Urinary bladder (tissue), 4 donors: ENCODE measurements around the gene STXBP2. TPM values are rescaled to one million over a fixed set of nuclear protein-coding genes. Genes with fewer than 3 reads are reported as not detected.
A peak's percentile ranks its signal among the peaks of the same experiment; 100 is the strongest.

Experiments
- DNase-seq: peaks from one replicate; pipeline ENCODE4 v3.0.0-alpha.2; 2015; ENCODE audit errors: extremely low spot score
- H3K27ac ChIP-seq: one replicate; pipeline ENCODE4 v1.5.1; 2013; ENCODE audit warnings: low read depth, mild to moderate bottlenecking, moderate library complexity
- H3K36me3 ChIP-seq: one replicate; pipeline ENCODE4 v1.6.1; 2013; ENCODE audit warnings: mild to moderate bottlenecking, moderate library complexity; ENCODE audit not compliant: insufficient read depth
- H3K4me1 ChIP-seq: one replicate; pipeline ENCODE4 v1.6.1; 2013; ENCODE audit warnings: mild to moderate bottlenecking, moderate library complexity; ENCODE audit not compliant: insufficient read depth
- H3K4me3 ChIP-seq: one replicate; pipeline ENCODE4 v1.5.1; 2013; ENCODE audit warnings: low read depth, low read length
- WGBS: extraction: QIAGEN DNeasy Blood & Tissue Kit; methylation state at CpG from one replicate; pipeline ENCODE4 v1.1.7; 2013; 5-methylcytosine and 5-hydroxymethylcytosine counted together
- polyA plus RNA-seq: library from polyadenylated mRNA; stranded (reverse); fragments of 200-250 nt; gene quantifications from one replicate; pipeline ENCODE4 v1.2.3, GENCODE V29; 2013
- total RNA-seq: library from RNA; depleted of rRNA; stranded (reverse); fragments of >200 nt; gene quantifications from one replicate; pipeline ENCODE4 v1.2.3, GENCODE V29; 2014
- donor health status: healthy with polysubstance abuse.
- donor health status: healthy.

The STXBP2 gene
- total and polyA plus RNA-seq, 2 donors = 9.9 to 25.3 TPM

DNA sequence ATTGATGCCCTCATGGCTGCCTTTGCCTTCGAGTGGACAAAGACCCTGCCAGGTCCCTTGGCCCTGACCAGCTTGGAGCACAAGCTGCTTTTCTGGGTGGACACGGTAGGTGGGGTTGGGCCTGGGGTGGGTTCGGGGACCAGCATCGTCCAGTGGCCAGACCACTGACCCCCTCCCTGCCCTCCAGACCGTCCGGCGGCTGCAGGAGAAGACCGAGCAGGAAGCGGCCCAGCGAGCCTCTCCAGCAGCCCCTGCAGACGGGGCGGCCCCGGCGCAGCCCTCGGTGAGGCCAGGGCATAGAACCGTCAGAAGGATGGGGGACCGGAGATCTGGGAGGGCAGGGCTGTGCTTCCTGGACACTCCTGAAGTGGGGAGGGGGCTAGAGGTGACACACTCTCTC is 30.6 kb upstream of the STXBP2 start:
- H3K4me3 ChIP-seq = no peak overlapping the region
- DNase-seq = no peak
- H3K27ac ChIP-seq = no peak overlapping the region
- H3K4me1 ChIP-seq = no peaks in the 10 kb centered on the region
- whole genome bisulfite sequencing = 71% methylated on average over 17 of the region's 17 CpGs
- H3K36me3 ChIP-seq = no peaks in the 10 kb centered on the region

DNA sequence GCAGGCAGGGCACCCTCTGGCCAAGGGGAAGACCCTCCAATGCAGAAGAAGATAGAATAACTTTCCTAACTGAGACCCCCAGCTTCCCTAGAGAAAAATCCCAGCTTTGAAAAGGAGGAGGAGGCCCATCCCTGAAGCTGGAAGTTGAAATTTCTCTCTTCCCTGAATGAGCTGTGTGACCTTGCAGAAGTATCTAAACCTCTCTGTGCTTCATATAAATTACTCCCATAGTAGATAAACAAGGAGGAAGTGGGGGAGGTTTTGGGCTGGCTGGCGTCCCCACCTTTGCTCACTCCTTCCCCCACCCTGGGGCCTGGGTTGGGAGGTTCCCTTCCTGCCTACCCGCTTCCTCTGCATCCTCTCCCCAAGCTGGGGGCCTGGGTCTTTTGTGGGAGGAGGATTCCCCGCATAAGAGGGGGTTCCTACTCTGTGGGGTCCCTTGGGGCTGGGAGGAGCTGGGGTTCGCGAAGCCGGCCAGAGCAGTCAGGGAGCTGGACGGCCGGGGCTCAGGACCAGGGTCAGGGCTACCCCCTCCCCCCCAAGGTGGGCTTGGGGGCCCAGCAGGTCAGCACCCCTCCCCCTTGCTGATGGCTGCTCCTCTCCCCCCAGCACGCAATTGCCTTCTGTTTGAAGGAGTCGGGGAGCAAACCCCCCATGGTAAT is 29.6 kb upstream of the STXBP2 start:
- Histone ChIP-seq H3K4me1 (no peaks in the 10 kb centered on the region), H3K27ac (no peak overlapping the region), H3K36me3 (no peaks in the 10 kb centered on the region), H3K4me3 (no peak overlapping the region)
- 80% methylated on average over 10 of the region's 10 CpGs for WGBS
- DNase-seq = no peak

DNA sequence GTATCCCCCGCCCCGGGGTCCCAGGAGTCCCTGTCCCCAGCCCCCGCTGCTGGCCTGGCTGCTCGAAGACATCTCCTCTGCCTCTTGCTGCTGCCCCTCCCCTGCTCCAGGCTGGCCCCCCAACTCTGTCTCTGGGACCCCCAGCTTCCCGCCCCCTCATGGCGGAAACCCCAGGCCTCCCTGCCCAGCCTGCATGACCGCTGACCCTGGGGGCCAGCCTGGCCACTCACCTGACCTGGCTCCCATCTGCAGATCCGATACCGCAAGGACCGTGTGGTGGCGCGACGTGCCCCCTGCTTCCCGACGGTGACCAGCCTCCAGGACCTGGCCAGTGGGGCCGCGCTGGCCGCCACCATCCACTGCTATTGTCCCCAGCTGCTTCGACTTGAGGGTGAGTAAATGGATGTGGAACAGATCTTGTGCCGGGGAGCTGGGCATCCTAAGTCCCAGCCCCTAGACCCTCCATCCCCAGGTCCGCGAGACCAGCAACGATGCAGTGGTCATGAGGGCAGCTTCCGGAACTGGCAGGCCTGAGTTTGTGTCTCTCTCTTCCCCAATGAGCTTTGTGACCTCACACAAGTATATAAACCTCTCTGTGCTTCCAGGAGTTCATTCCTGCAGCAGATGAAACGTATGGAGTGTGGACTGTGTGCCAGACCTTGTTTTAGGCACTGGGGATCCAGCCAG is 28.9 kb upstream of the STXBP2 start:
- whole genome bisulfite sequencing = 86% methylated on average over 25 of the region's 25 CpGs
- no peak for DNase-seq

DNA sequence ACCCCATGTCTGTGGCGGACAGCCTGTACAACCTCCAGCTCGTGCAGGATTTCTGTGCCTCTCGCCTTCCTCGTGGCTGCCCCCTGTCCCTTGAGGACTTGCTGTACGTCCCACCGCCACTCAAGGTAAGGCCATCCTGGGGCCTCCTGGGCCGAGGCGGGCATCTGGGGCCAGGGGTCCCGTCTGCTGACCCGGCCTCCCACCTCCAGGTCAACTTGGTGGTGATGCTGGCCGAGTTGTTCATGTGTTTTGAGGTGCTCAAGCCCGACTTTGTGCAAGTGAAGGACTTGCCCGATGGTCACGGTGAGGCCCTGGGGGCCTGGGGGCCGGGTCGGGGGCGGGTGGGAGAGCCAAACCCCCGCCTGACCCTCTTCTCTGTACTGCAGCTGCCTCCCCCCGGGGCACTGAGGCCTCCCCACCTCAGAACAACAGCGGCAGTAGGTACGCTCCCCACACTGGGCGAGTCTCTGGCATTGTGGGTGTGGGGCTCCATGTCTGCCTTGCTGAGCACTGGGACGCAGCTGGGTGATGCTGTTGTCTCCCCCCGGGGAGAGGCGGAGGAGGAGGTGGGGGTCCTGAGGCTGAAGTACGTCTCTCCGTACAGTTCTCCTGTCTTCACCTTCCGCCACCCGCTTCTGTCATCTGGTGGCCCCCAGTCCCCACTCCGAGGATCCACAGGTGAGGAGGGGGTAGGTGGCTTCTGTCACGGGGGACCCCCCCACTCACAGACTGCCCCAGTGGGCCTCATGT is 26.2 kb upstream of the STXBP2 start:
- WGBS = 80% methylated on average over 31 of the region's 31 CpGs
- no peak overlapping the region for H3K4me3 ChIP-seq
- H3K36me3 ChIP-seq = no peaks in the 10 kb centered on the region
- no peak for DNase-seq
- H3K27ac ChIP-seq = no peak overlapping the region
- no peaks in the 10 kb centered on the region for H3K4me1 ChIP-seq

More for the DNA sequence above, 28.9 kb upstream of the STXBP2 start:
- Histone ChIP-seq H3K4me3 (no peak overlapping the region), H3K4me1 (no peaks in the 10 kb centered on the region), H3K36me3 (no peaks in the 10 kb centered on the region), H3K27ac (no peak overlapping the region)

DNA sequence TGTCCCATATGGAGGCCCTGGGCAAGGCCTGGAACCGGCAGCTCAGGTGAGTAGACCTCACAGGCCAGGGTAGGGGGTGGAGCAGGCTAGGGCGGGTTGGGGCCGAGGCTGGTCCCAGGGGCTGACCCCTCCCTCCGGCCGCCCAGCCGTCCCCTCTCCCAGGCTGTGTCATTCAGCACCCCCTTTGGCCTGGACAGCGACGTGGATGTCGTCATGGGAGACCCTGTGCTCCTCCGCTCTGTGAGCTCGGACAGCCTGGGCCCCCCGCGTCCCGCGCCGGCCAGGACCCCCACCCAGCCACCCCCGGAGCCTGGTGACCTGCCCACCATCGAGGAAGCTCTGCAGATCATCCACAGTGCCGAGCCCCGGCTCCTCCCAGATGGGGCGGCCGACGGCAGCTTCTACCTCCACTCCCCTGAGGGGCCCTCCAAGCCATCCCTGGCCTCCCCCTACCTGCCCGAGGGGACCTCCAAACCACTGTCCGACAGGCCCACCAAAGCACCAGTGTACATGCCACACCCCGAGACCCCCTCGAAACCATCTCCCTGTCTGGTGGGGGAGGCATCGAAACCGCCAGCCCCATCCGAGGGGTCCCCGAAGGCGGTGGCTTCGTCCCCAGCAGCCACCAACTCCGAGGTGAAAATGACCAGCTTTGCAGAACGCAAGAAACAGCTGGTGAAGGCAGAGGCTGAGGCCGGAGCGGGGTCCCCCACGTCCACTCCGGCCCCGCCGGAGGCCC is 25.2 kb upstream of the STXBP2 start:
- no peak for DNase-seq
- 78% methylated on average over 41 of the region's 41 CpGs for WGBS
- no peaks in the 10 kb centered on the region for H3K36me3 ChIP-seq

DNA sequence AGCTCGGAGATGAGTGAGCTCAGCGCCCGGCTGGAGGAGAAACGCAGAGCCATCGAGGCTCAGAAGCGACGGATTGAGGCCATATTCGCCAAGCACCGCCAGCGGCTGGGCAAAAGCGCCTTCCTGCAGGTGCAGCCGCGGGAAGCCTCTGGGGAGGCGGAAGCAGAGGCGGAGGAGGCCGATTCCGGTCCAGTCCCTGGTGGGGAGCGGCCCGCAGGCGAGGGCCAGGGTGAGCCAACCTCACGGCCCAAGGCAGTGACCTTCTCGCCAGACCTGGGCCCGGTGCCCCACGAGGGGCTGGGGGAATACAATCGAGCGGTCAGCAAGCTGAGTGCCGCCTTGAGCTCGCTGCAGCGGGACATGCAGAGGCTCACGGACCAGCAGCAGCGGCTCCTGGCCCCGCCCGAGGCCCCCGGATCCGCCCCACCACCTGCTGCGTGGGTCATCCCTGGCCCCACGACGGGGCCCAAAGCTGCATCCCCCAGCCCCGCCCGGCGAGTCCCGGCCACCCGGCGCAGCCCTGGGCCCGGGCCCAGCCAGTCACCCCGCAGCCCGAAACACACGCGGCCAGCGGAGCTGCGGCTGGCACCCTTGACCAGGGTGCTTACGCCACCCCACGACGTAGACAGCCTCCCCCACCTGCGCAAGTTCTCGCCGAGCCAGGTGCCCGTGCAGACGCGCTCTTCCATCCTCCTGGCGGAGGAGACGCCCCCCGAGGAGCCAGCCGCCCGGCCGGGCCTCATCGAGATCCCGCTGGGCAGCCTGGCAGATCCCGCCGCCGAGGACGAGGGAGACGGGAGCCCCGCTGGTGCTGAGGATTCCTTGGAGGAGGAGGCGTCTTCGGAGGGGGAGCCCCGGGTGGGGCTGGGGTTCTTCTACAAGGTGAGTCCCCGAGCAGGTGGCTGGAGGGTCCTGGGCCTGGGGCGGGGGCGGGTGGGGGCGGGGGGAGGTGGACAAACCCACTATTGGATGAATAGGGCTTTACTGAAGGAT is 24.3 kb upstream of the STXBP2 start:
- no peaks in the 10 kb centered on the region for H3K4me1 ChIP-seq
- no peak for DNase-seq
- H3K27ac ChIP-seq = no peak overlapping the region
- no peaks in the 10 kb centered on the region for H3K36me3 ChIP-seq
- H3K4me3 ChIP-seq = no peak overlapping the region
- 92% methylated on average over 81 of the region's 81 CpGs for WGBS

More for the DNA sequence above, 25.2 kb upstream of the STXBP2 start:
- Histone ChIP-seq H3K27ac (no peak overlapping the region), H3K4me1 (no peaks in the 10 kb centered on the region), H3K4me3 (no peak overlapping the region)

DNA sequence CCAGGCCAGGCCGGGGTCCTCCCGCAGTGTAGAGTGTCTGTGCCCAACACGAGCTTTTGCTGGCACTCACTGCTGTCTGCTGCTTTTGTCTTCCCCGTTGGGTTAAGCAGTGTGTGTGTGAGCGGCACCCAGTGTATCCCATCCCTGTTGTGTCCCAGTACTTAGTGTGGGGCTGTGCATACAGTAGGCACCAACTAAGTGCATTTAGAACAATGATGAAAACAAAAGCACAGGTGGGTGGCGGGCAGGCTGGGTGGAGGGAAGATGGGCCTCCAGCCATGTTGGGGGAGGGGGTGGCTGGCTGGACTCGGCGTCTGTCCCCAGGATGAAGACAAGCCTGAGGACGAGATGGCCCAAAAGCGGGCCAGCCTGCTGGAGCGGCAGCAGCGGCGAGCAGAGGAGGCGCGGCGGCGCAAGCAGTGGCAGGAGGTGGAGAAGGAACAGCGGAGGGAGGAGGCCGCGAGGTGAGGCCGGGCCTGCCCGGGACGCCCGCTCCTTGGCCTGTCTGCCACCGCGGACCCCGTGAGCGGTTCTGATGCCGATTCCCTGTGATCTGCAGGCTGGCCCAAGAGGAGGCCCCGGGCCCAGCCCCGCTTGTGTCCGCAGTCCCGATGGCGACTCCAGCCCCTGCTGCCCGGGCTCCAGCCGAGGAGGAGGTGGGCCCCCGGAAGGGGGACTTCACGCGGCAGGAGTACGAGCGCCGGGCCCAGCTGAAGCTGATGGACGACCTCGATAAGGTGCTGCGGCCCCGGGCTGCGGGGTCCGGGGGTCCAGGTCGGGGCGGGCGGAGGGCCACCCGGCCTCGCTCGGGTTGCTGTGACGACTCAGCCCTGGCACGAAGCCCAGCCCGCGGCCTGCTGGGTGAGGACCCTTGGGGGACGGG is 21.8 kb upstream of the STXBP2 start:
- no peaks in the 10 kb centered on the region for H3K36me3 ChIP-seq
- DNase-seq = no peak
- WGBS = 82% methylated on average over 59 of the region's 59 CpGs

DNA sequence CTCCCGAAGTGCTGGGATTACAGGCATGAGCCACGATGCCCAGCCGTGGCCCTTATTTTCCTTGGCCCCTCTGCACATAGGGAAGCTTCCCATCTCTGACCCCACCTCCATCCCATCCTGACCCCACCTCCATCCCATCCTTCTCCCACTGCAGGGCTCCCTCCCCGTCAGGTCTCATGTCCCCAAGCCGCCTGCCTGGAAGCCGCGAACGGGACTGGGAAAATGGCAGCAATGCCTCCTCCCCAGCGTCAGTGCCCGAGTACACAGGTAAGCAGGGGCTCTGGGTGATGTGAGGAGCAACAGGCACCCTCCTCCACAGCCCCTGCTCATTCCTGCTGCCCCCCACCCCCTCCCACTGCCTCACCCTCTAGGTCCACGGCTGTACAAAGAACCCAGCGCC is 19.7 kb upstream of the STXBP2 start:
- no peak overlapping the region for H3K4me3 ChIP-seq
- no peaks in the 10 kb centered on the region for H3K4me1 ChIP-seq
- peaks cover 3% of the 10 kb centered on the region for H3K36me3 ChIP-seq
- DNase-seq = no peak
- WGBS = 90% methylated on average over 12 of the region's 12 CpGs
- H3K27ac ChIP-seq = no peak overlapping the region

More for the DNA sequence above, 21.8 kb upstream of the STXBP2 start:
- Histone ChIP-seq H3K4me3 (no peak overlapping the region), H3K4me1 (no peaks in the 10 kb centered on the region), H3K27ac (no peak overlapping the region)

DNA sequence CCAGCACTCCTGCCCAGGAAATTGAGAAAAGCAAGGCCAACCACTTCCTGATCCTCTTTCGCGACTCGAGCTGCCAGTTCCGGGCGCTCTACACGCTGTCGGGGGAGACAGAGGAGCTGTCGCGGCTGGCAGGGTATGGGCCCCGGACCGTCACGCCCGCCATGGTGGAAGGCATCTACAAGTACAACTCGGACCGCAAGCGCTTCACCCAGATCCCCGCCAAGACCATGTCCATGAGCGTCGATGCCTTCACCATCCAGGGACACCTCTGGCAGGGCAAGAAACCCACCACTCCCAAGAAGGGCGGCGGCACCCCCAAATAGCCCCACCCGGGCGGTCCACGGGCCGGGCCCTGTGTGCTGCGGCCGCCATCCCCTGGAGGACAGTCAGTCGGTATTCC is 19.2 kb upstream of the STXBP2 start:
- no peak overlapping the region for H3K27ac ChIP-seq
- DNase-seq = no peak
- H3K4me3 ChIP-seq = no peak overlapping the region
- peaks cover 4% of the 10 kb centered on the region for H3K36me3 ChIP-seq
- 88% methylated on average over 28 of the region's 28 CpGs for WGBS
- no peaks in the 10 kb centered on the region for H3K4me1 ChIP-seq

DNA sequence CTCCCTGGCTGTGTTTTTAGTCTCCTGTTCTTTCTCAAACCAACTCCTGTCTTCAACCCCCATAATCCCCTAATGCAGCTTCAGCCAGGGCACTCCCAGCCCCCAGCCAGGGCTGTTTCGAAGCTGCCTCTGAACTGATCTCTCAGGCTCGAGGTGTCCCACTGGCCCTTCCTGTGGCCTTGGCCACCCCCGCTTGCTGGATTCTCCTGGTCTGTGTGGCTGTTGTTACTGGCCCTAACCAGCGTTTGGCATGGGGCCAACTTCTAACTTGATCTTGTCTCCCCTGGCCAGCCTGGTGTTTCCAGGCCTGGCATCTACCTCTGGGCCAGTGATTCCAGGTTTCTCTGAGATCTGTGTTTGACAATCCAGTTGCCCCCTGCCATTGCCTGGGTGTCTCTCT is 18.6 kb upstream of the STXBP2 start:
- no peak overlapping the region for H3K4me3 ChIP-seq
- H3K4me1 ChIP-seq = no peaks in the 10 kb centered on the region
- DNase-seq = no peak
- WGBS = 49% methylated on average over 4 of the region's 4 CpGs
- H3K27ac ChIP-seq = no peak overlapping the region
- H3K36me3 ChIP-seq = peaks cover 4% of the 10 kb centered on the region

DNA sequence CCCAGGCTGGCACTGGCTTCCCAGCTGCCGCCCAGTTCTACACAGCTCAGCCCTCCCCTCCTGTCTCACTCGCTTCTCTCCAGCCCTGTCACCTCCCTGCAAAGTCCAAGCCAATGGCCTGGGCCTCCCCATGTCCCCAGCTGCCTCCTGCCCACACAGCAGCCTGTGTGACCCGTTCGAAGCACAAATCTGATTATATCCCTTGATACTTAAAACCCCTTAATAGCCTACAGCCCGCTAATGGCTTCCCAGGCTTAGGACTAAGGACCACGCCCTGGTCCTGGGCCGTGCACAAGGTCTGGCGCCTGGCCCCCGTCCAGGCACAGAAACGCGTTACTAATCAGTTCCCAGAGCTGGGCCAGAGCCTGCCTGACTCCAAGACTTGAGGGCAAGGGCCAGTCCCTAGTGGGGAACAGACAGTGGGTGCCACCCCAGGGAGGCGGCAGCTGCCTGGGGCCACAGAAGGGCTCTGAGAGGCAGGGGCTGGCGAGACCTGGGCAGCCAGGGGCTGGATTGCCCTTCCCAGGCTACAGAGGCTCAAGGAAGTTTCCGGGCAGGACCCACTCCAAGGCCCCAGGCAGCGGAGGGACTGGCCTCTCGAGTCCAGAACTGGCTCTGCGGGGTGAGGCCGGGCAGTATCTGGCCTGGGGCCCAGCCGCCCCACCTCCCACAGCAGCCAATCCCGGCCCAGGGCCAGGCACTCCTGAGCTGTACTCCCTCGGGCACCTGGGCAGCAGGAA is 18.0 kb upstream of the STXBP2 start:
- no peak overlapping the region for H3K4me3 ChIP-seq
- DNase-seq = no peak
- H3K4me1 ChIP-seq = no peaks in the 10 kb centered on the region
- WGBS = 64% methylated on average over 21 of the region's 21 CpGs
- H3K36me3 ChIP-seq = peaks cover 4% of the 10 kb centered on the region
- peak overlapping the region; percentile 87 for H3K27ac ChIP-seq
